DMS153 treated with DMSO at 0.1 percent for 48 hours (cell line): ENCODE measurements around the gene JOSD2.

Source experiments
- DNase-seq: peaks from one replicate; lab custom pipeline; 2025; ENCODE audit not compliant: unreplicated experiment; lab: John Stamatoyannopoulos, UW

Gene JOSD2

DNA sequence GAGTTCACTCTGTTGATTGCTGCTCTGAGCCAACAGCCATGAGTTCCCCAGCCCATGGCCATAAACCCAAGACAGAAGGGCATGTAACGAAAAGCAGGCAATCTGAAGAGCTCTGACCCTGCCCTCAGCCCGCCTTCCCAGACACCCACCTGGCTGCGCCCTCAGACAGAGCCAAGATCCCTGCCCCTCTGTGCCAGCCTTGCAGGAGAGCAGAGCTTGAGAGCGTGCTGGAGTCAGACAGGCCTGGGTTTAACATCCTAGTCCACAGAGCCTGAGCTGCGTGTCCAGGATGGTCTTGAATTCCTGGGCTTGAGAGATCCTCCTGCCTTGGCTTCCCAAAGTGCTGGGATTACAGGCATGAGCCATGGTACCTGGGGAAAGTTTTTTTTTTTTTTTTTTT, 53.7 kb downstream of the JOSD2 start:
- DNase-seq = no peak
